RWPE2 (cell line): ENCODE data around the gene SRRM1.
A peak's percentile ranks its signal among the peaks of the same experiment; 100 is the strongest.
"Not testable (repeated sequence)": the region's sequence is repeated elsewhere in the genome, so short reads cannot be mapped to it uniquely, and the experiment has no call there.

Experiments
- ATAC-seq: fragments of 200-7000 bp; cut with Tn5 transposase; 3 replicates; pipeline ENCODE4 v1.9.1; 2021; ENCODE audit warnings: low read depth
- DNase-seq: peaks from one replicate; pipeline ENCODE4 v3.0.0-alpha.2; 2020; ENCODE audit warnings: low spot score
- H3K27ac ChIP-seq: fragments of 450-650 bp; 2 replicates; pipeline ENCODE4 v1.5.1; 2017; ENCODE audit warnings: mild to moderate bottlenecking; ENCODE audit not compliant: poor library complexity, severe bottlenecking
- H3K27me3 ChIP-seq: fragments of 250-450 bp; sonication (Bioruptor Pico); 2 replicates; pipeline ENCODE4 v1.5.1; 2021; ENCODE audit warnings: mild to moderate bottlenecking, moderate library complexity; ENCODE audit not compliant: insufficient read depth, poor library complexity, severe bottlenecking
- H3K36me3 ChIP-seq: fragments of 250-450 bp; sonication (Bioruptor Pico); 2 replicates; pipeline ENCODE4 v1.5.1; 2020; ENCODE audit warnings: low read depth, mild to moderate bottlenecking, moderate library complexity
- H3K4me1 ChIP-seq: fragments of 250-450 bp; sonication (Bioruptor Pico); 2 replicates; pipeline ENCODE4 v1.5.1; 2021; ENCODE audit warnings: mild to moderate bottlenecking, moderate library complexity; ENCODE audit not compliant: insufficient read depth, poor library complexity, severe bottlenecking
- H3K4me3 ChIP-seq: fragments of 250-450 bp; sonication (Bioruptor Pico); 2 replicates; pipeline ENCODE4 v1.5.1; 2021; ENCODE audit warnings: mild to moderate bottlenecking, moderate library complexity; ENCODE audit not compliant: severe bottlenecking
- H3K9me3 ChIP-seq: fragments of 250-450 bp; sonication (Bioruptor Pico); 2 replicates; pipeline ENCODE4 v1.5.1; 2021; ENCODE audit warnings: mild to moderate bottlenecking, moderate library complexity; ENCODE audit not compliant: severe bottlenecking
- TF ChIP-seq, protein P1 (sequence below): fragments of 450-650 bp; IDR thresholded peaks from one replicate; pipeline ENCODE4 v1.5.1; 2017; ENCODE audit warnings: mild to moderate bottlenecking, moderate library complexity; ENCODE audit not compliant: poor library complexity, severe bottlenecking

SRRM1 gene

DNA sequence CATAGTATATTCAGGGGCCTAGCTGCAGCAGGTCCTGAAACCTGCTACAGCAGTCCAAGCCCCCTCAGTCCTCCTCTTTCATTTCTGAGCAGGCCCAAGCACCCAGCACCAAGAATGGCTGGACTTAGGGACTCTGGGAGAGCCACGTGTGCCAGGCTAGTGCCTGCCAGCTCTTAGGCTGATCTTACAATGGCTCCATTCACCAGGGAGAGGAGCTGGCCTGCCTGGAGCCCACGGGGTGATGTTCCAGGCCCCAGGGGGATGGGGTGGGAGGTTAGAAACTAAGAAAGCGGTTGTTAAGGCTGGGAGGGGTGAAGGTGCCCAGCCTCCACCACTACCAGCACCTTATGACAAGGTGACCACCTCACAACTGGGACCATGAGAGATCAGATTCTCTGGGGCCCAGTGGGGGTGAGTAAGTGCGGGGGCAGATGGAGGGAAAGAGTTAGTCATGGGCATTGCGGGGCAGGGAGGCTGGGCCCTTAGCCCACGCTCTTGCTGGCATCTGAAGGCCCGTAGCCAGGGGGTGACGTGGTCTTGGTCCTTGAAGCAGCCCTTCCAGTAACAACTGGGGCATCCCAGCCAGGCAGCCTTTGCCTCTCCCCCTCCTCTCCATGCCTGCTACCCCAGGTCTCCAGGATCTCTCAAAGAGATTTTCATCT, 71.9 kb downstream of the SRRM1 start:
- ATAC-seq, result no peak
- TF ChIP-seq, protein P1, sequence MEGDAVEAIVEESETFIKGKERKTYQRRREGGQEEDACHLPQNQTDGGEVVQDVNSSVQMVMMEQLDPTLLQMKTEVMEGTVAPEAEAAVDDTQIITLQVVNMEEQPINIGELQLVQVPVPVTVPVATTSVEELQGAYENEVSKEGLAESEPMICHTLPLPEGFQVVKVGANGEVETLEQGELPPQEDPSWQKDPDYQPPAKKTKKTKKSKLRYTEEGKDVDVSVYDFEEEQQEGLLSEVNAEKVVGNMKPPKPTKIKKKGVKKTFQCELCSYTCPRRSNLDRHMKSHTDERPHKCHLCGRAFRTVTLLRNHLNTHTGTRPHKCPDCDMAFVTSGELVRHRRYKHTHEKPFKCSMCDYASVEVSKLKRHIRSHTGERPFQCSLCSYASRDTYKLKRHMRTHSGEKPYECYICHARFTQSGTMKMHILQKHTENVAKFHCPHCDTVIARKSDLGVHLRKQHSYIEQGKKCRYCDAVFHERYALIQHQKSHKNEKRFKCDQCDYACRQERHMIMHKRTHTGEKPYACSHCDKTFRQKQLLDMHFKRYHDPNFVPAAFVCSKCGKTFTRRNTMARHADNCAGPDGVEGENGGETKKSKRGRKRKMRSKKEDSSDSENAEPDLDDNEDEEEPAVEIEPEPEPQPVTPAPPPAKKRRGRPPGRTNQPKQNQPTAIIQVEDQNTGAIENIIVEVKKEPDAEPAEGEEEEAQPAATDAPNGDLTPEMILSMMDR, result no peak
- no peak overlapping the region for H3K27ac ChIP-seq
- no peaks in the 10 kb centered on the region for H3K27me3 ChIP-seq
- no peaks in the 10 kb centered on the region for H3K9me3 ChIP-seq
- no peaks in the 10 kb centered on the region for H3K36me3 ChIP-seq
- H3K4me1 ChIP-seq, result peaks cover 21% of the 10 kb centered on the region
- DNase-seq, result no peak
- no peak overlapping the region for H3K4me3 ChIP-seq

DNA sequence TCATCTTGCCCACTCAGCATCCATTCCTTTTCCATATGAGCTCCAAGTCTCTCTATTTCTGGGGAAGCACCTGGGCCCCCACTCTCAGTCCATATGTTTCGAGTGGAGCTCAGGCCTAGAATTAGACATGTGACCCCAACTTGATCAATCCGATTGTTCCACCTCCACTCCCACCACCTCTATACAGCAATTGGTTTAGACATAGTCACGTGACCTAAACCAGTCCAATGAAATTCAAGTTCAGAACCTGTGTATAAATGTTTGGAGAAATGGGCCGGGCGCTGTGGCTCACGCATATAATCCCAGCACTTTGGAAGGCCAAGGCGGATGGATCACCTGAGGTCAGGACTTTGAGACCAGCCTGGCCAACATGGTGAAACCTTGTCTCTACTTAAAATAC, 72.6 kb downstream of the SRRM1 start:
- H3K4me3 ChIP-seq, result no peak overlapping the region
- H3K4me1 ChIP-seq, result peaks cover 26% of the 10 kb centered on the region
- no peaks in the 10 kb centered on the region for H3K27me3 ChIP-seq
- no peaks in the 10 kb centered on the region for H3K9me3 ChIP-seq
- H3K27ac ChIP-seq, result no peak overlapping the region
- H3K36me3 ChIP-seq, result no peaks in the 10 kb centered on the region
- TF ChIP-seq, protein P1, result no peak
- DNase-seq (no peak), ATAC-seq (no peak)

DNA sequence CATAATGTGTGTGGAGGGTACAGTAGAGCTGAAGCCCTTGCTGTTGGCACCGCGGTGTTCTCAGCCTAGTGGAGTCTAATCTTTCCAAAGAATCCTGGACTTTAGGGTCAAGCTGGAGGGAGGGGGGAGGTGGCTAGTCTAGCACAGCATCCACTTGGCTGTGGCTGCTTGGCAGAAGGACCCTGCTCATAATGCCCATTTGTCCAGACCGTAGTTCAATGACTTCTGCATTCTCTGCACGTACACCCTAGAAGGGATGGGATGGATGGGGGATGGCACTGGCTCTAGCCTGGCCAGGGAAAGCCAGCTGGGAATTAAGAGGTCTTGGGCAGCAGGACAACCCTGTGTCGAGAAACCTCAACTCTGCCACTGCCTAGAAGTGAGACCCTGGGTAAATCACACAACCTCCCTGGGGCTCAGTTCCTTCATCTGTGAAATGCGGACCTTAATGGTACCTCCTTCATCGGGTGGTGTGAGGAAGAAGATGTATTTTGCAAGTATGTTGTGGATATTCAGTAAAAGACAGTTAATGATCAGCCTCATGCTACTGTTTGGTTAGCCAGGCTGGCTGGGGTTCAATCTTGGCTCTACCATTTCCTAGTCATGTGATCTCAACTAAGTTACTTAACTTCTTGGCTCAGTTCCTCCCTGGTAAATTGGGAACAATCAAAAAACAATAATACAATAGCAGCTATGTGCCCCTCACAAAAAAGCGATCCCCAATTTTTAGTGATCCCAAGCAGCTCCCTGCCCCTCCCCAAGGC, 75.0 kb downstream of the SRRM1 start:
- peaks cover 31% of the 10 kb centered on the region for H3K4me1 ChIP-seq
- no peaks in the 10 kb centered on the region for H3K36me3 ChIP-seq
- DNase-seq, result no peak
- ATAC-seq, result no peak
- H3K27ac ChIP-seq, result peak overlapping the region; percentile 79
- H3K9me3 ChIP-seq, result no peaks in the 10 kb centered on the region
- no peaks in the 10 kb centered on the region for H3K27me3 ChIP-seq
- TF ChIP-seq, protein P1, result no peak
- no peak overlapping the region for H3K4me3 ChIP-seq

DNA sequence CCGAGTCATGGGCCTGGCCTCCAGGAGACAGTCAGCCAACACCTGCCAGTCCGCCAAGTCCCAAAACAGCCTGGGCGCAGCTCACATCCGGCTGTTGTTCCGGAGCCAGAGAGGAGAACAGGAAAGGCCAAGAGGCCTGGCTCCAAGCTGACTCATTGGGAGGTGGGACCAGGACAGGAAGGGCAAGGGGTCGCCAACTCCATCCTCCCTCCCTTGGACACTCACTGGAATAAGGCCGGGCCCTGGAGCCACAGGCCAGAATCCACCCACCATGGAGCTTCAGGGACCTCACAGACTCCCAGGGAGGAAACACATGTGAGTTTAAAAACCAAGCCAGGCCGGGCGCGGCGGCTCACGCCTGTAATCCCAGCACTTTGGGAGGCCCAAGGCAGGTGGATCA, 77.0 kb downstream of the SRRM1 start:
- peak; percentile 33; the same call in 1 of the 3 replicates for ATAC-seq
- peak; percentile 70 for DNase-seq
- Histone ChIP-seq H3K36me3 (no peaks in the 10 kb centered on the region), H3K27ac (peak overlapping the region; percentile 79), H3K9me3 (no peaks in the 10 kb centered on the region), H3K27me3 (no peaks in the 10 kb centered on the region), H3K4me1 (peaks cover 35% of the 10 kb centered on the region), H3K4me3 (no peak overlapping the region)
- TF ChIP-seq, protein P1, result no peak

DNA sequence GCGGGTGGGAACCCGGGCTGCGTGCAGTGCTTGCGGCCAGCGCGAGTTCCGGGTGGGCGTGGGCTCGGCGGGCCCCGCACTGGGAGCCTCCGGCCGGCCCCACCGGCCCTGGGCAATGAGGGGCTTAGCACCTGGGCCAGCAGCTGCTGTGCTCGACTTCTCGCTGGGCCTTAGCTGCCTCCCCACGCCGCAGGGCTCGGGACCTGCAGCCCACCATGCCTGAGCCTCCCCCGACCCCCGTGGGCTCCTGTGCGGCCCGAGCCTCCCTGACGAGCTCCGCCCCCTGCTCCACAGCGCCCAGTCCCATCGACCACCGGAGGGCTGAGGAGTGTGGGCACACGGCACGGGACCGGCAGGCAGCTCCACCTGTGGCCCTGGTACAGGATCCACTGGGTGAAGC, 78.4 kb downstream of the SRRM1 start:
- TF ChIP-seq, protein P1, result no peak
- DNase-seq, result no peak
- ATAC-seq, result no peak
- H3K36me3 ChIP-seq, result no peaks in the 10 kb centered on the region
- peak overlapping the region; percentile 79 for H3K27ac ChIP-seq
- no peak overlapping the region for H3K4me3 ChIP-seq
- peaks cover 35% of the 10 kb centered on the region for H3K4me1 ChIP-seq
- H3K9me3 ChIP-seq, result no peaks in the 10 kb centered on the region
- H3K27me3 ChIP-seq, result no peaks in the 10 kb centered on the region

DNA sequence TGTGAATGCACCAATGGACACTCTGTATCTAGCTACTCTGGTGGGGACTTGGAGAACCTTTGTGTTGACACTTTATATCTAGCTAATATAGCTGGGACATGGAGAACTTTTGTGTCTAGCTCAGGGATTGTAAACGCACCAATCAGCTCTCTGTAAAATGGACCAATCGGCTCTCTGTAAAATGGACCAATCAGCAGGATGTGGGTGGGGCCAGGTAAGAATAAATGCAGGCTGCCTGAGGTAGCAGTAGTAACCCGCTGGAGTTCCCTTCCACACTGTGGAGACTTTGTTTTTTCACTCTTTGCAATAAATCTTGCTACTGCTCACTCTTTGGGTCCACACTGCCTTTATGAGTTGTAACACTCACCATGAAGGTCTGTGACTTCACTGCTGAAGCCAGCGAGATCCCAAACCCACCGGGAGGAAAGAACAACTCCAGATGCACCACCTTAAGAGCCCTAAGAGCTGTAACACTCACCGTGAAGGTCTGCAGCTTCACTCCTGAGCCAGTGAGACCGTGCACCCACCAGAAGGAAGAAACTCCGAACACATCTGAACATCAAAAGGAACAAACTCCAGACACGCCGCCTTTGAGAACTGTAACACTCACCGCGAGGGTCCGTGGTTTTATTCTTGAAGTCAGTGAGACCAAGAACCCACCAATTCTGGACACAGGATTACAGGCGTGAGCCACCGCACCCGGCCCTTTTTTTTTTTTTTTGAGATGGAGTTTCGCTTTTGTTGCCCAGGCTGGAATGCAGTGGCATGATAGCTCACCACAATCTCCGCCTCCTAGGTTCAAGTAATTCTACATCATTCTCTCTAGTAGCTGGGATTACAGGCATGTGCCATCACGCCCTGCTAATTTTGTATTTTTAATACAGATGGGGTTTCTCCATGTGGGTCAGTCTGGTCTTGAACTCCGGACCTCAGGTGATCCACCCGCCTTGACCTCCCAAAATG, 79.3 kb downstream of the SRRM1 start:
- H3K36me3 ChIP-seq, H3K4me3 ChIP-seq, ATAC-seq, H3K27me3 ChIP-seq, H3K9me3 ChIP-seq, DNase-seq: not testable (repeated sequence)
- Histone ChIP-seq H3K4me1 (peaks cover 35% of the 10 kb centered on the region), H3K27ac (peak overlapping the region; percentile 56)
